ENCODE data around the gene RPL36. TPM values are rescaled to one million over a fixed set of nuclear protein-coding genes. Genes with fewer than 3 reads are reported as not detected.

Gene RPL36
- total and polyA plus RNA-seq, 2 donors (not counting 3 experiments of a cell fraction or from before 2014, with no cell fraction given): 1,033 to 1,084 TPM

- DNase-seq (ENCODE audit: low read depth, low spot score): peak; percentile 60
- H3K27me3 ChIP-seq (ENCODE audit: control insufficient read depth in 2 of 2, insufficient read depth in 2 of 2, low read length in 2 of 2): no peaks in the 10 kb centered on the region
- peak overlapping the region; percentile 81 for H3K9ac ChIP-seq (replicated peaks; ENCODE audit: extremely low read depth, insufficient read depth, low read length)
- TSS peak; percentile 54 for BruUV-seq (replicated peaks)
- H3K9me3 ChIP-seq (replicated peaks; ENCODE audit: control insufficient read depth, insufficient read depth, low read length): no peaks in the 10 kb centered on the region
- CTCF ChIA-PET: interaction anchor here (1.0 to 1.6 kb wide), 5 partner anchors 18 to 29 kb away, joined by 3 to 9 read pairs (median 3); partner anchors contain the start of genes CATSPERD and LONP1
- no peak overlapping the region for H2AFZ ChIP-seq (ENCODE audit: low read depth, low read length)
- dilution Hi-C loops (cut with MboI; ENCODE audit: extremely low pct_ligation_motif_present, low sequenced_read_pairs): no loop called here
- POLR2A ChIA-PET: interaction anchor here (0.8 to 1.6 kb wide), 5 partner anchors 9 to 137 kb away, joined by 3 to 6 read pairs (median 3); partner anchors contain the start of genes CATSPERD and LONP1
- peak overlapping the region; percentile 79 for H3K27ac ChIP-seq (ENCODE audit: insufficient read depth, low read depth, low read length)
- peaks cover 8 to 40% of the 10 kb centered on the region in 2 experiments for H3K36me3 ChIP-seq (ENCODE audit: control insufficient read depth in 2 of 2, extremely low read depth in 1 of 2, insufficient read depth in 2 of 2, low read length in 2 of 2)
- peaks cover 52% of the 10 kb centered on the region for H3K79me2 ChIP-seq (ENCODE audit: control insufficient read depth, insufficient read depth, low read length)
- H4K20me1 ChIP-seq (replicated peaks; ENCODE audit: control insufficient read depth, extremely low read depth, insufficient read depth, low read length): no peaks in the 10 kb centered on the region
- intact Hi-C loops (cut with micrococcal nuclease): loop anchor here (1.0 kb wide), 3 partner anchors 11 to 103 kb away; partner anchors contain the start of genes CATSPERD, LONP1 and MICOS13
- TF ChIP-seq FOS (IDR thresholded peaks at IDR 0.05; ENCODE audit: borderline replicate concordance, insufficient read depth, low read length) (no peak), POLR2AphosphoS5 (IDR thresholded peaks at IDR 0.05; ENCODE audit: insufficient read depth, low read depth, low read length) (no peak), EZH2 (IDR thresholded peaks at IDR 0.05; ENCODE audit: borderline replicate concordance, low read depth, low read length, severe bottlenecking) (no peak), JUN (IDR thresholded peaks at IDR 0.05; ENCODE audit: borderline replicate concordance, insufficient read depth, insufficient read length, low read depth) (no peak), POLR2A (IDR thresholded peaks at IDR 0.05; ENCODE audit: low read depth, low read length) (peak; percentile 51)
- FAIRE-seq: peak; percentile 78
- peak overlapping the region; percentile 74 to 87 (median 78) for H3K4me3 ChIP-seq (replicated peaks in 1 of 3; ENCODE audit: insufficient read depth in 1 of 3, low read depth in 1 of 3, low read length in 3 of 3)
- H3K4me2 ChIP-seq (ENCODE audit: insufficient read depth, low read length): peak overlapping the region; percentile 29
- H3K9me1 ChIP-seq (replicated peaks; ENCODE audit: control insufficient read depth, extremely low read depth, insufficient read depth, low read length): no peaks in the 10 kb centered on the region
- peaks cover 8% of the 10 kb centered on the region for H3K4me1 ChIP-seq (ENCODE audit: control insufficient read depth, extremely low read depth, insufficient read depth, low read length)
Measured at GRCh38 chr19:5690955-5691821, 1.1 kb downstream of the RPL36 start.
